HG03025 (cell line): ENCODE measurements around the gene NUDT4.

ENCODE experiments used
- ATAC-seq: cut with Tn5 transposase; IDR thresholded peaks from one replicate; pipeline ENCODE4 v1.9.1; 2021; ENCODE audit warnings: mild to moderate bottlenecking, moderate library complexity; ENCODE audit not compliant: unreplicated experiment, low FRiP score

NUDT4 gene

DNA sequence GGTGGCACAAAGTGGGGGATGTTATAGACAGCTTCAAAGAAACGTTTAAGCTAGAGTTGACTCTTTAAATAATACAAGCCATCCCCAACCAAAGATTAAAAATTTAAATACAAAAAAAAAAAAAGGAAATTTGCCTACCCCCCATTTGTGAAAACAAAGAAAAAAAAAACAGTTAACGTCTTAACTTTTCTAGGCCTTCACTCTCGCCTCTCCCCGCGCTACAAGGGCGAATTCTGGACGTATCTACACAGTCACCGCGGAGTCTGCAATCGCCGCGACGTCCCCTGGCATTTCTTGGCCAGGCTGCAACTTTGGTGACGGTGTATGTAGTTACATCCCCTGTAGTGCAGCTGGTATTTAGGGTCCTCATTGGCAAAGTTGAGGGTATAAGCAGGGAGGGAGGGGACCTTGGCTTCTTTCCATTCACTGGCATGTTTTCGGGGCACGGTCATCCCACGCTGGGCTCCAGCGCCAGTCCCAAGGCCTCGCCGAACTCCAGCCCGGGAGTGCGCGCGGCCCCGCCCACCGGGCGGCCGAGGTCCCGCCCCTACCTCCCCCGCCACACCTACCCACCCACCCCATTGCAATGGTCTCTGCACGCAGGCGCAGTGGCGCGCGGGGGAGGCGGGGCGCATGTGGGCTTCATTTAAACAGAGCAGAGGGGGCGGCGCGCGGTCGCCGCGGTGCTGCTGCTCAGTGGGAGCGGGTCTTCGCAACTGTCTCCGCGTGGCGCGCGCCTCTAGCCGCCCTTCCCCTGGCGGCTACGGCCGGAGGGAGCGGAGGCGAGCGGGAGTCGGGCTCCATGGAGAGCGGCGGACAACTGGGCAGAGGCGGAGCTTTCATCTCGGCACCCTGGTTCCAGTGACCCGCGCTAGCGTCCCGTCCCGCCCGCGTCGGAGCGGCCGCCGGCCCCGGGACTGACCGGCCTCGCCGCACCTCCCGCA, at the start of gene NUDT4:
Gene NUDT4 (plus strand): TSS at position 674 of the 944 bp plus-strand sequence. CDS start 398 bp downstream, outside the sequence.
- peak; percentile 66 for ATAC-seq

GRCh38 chr12:93333054-93333453, 44.7 kb upstream of the NUDT4 start:
- no peak for ATAC-seq

GRCh38 chr12:93333828-93334227, 43.9 kb upstream of the NUDT4 start:
- no peak for ATAC-seq

DNA sequence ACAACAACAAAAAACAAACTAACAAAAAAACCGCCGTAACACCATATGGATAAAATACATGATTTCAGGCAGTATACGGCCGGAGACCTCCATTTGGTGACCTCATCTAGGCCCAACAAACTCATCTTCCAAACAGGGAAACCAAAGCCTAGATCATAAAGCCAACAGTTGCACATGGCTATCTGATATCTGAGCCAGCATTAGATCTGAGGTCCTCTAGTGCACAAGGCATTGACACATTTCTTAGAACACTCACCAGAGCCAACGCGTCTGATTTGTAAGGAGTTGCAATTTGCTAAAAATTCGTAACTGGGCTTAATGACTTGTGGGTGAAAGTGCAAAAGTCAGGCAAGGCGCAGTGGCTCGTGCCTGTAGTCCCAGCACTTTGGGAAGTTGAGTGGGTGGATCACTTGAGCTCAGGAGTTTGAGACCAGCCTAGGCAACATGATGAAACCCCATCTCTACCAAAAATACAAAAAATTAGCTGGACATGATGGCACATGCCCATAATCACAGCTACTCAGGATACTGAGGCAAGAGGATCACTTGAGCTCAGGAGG, 42.0 kb upstream of the NUDT4 start:
- ATAC-seq: no peak

GRCh38 chr12:93336291-93336741, 41.4 kb upstream of the NUDT4 start:
- ATAC-seq: no peak

- ATAC-seq: no peak
These were observed 39.1 kb upstream of the NUDT4 start for GRCh38 chr12:93338598-93338997.

GRCh38 chr12:93339695-93340094, 38.0 kb upstream of the NUDT4 start:
- ATAC-seq: no peak

- no peak for ATAC-seq
These were observed 36.2 kb upstream of the NUDT4 start for GRCh38 chr12:93341409-93342049.

GRCh38 chr12:93347054-93347785, 30.5 kb upstream of the NUDT4 start:
- ATAC-seq: no peak

- no peak for ATAC-seq
These were observed 28.9 kb upstream of the NUDT4 start for GRCh38 chr12:93348575-93349435.

DNA sequence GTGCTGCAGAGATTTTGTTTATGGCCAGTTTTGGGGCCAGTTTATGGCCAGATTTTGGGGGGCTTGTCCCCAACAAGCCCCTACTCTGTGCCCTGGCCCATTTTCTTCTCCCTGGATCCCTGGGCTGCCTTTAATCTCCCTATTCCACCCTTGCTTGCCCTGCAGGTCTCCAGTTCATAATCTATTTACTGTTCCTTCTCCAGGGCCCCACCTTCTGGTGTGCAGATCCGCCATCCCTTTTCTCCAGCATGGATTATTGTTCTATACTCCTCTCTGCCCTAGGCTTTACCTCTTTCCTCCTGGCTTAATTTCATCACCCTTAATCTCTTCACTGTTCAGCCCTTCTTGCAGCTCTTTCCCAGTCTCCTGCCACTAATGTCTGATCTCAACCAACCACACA, 26.0 kb upstream of the NUDT4 start:
- ATAC-seq: no peak

GRCh38 chr12:93352321-93352720, 25.4 kb upstream of the NUDT4 start:
- ATAC-seq: no peak

DNA sequence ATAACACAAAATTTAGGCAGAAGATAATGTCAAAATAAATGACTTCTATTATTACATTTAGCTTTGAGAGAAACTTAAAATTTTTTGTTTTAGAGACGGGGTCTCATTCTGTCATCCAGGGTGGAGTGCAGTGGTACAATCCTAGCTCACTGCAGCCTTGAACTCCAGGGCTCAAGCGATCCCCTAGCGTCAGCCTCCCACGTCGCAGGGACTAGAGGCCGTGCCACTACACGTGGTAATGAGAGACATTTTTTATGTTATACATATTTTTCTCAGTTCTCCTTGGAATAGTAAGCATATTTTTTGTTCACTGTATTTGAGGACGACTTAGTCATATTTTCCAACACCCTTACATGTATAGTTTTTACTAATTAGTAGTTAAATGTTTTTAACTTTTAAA, 21.5 kb upstream of the NUDT4 start:
- no peak for ATAC-seq

- no peak for ATAC-seq
These were observed 19.7 kb upstream of the NUDT4 start for GRCh38 chr12:93358058-93358457.

DNA sequence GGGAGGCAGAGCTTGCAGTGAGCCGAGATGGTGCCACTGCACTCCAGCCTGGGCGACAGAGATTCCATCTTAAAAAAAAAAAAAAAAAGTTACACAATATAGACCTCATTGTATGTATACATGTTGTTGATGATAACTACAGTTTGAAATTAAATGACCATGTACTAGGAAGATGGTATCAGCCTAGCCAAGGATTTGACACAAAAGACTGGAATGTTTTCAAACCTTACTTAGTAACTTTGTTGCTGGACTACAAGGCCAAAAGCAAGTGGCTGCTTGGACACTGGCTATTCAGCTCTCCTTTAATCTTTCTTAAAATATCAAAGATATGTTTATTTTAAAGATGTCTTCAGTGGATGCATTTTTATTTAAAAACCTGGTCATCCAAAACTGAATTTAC, 18.9 kb upstream of the NUDT4 start:
- no peak for ATAC-seq

DNA sequence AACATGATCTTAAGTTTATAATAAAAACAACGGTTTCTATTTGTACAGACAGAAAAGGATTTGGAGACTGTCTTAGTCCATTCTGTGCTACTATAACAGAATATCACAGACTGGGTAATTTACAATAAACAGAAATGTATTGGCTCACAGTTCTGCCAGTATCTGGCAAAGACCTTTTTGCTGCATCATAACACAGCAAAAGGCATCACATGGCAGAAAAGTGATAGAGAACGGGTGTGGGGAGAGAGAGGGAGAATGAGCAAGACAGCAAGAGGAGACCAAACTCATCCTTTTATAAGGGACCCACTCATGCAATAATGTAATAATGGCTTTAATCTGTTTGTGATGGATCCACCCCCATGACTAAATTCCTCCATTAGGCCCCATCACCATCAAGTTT, 17.0 kb upstream of the NUDT4 start:
- ATAC-seq: no peak

GRCh38 chr12:93361151-93361919, 16.4 kb upstream of the NUDT4 start:
- no peak for ATAC-seq

- ATAC-seq: no peak
These were observed 13.9 kb upstream of the NUDT4 start for GRCh38 chr12:93363841-93364297.
